ENCODE measurements around the gene TRAP1. TPM values are rescaled to one million over a fixed set of nuclear protein-coding genes. Genes with fewer than 3 reads are reported as not detected.

TRAP1 gene
- polyA plus RNA-seq, 2 of the 4 experiments (the other 2 are of a cell fraction), result 103 to 198 TPM

GRCh38 chr16:3727806-3728381, 10.6 kb upstream of the TRAP1 start:
- no peak for FAIRE-seq

GRCh38 chr16:3726021-3726687, 8.8 kb upstream of the TRAP1 start:
- Histone ChIP-seq H3K4me1 (no peaks in the 10 kb centered on the region), H3K4me3 (no peak overlapping the region), H3K4me2 (no peak overlapping the region), H3K9me3 (no peaks in the 10 kb centered on the region), H3K27ac (no peak overlapping the region)
- no peak for DNase-seq (ENCODE audit: low read depth in 1 of 2, low spot score in 1 of 2)
- no peak for ATAC-seq
- WGBS (ENCODE audit: missing lambda C conversion rate), result 92% methylated on average over 24 of the region's 33 CpGs
- TF ChIP-seq FOSB (CRISPR knock-in tag; IDR thresholded peaks at IDR 0.05) (no peak), TFCP2L1 (CRISPR knock-in tag; IDR thresholded peaks at IDR 0.05) (no peak), ATOH8 (CRISPR knock-in tag; IDR thresholded peaks at IDR 0.05; ENCODE audit: low read depth) (no peak), EP300 (IDR thresholded peaks at IDR 0.05) (no peak), NR3C1 (IDR thresholded peaks at IDR 0.05) (no peak), SREBF2 (IDR thresholded peaks at IDR 0.05) (no peak), CHD4 (IDR thresholded peaks at IDR 0.05; ENCODE audit: borderline replicate concordance) (no peak), CTCF (IDR thresholded peaks at IDR 0.05) (no peak), JUNB (IDR thresholded peaks at IDR 0.05) (no peak), RAD21 (conservative IDR thresholded peaks at IDR 0.05 in 1 of 2, IDR thresholded peaks at IDR 0.05 in 1 of 2) (no peak), HMGXB4 (CRISPR knock-in tag; IDR thresholded peaks at IDR 0.05; ENCODE audit: borderline replicate concordance) (no peak), MYC (IDR thresholded peaks at IDR 0.05; ENCODE audit: borderline replicate concordance, low read length) (no peak)
- ChIA-PET CTCF (interaction anchor here (0.6 kb wide), 1 partner anchor 9 kb away, joined by 3 read pairs; the partner anchor contains the start of gene TRAP1), POLR2A (no interaction called here)
- FAIRE-seq, result no peak

More at GRCh38 chr16:3727806-3728381, 10.6 kb upstream of the TRAP1 start:
- Histone ChIP-seq H3K4me3 (no peak overlapping the region), H3K4me1 (no peaks in the 10 kb centered on the region), H3K9me3 (no peaks in the 10 kb centered on the region), H3K27ac (no peak overlapping the region), H3K4me2 (no peak overlapping the region)
- ChIA-PET POLR2A (no interaction called here), CTCF (no interaction called here)
- TF ChIP-seq NPAS2 (CRISPR knock-in tag; IDR thresholded peaks at IDR 0.05; ENCODE audit: borderline replicate concordance), result no peak
- TF ChIP-seq ZFP36 (IDR thresholded peaks at IDR 0.05; ENCODE audit: borderline replicate concordance, partially characterized antibody), result no peak
- ATAC-seq (no peak), DNase-seq (ENCODE audit: low read depth in 1 of 2, low spot score in 1 of 2) (no peak)
- WGBS (ENCODE audit: missing lambda C conversion rate), result 94% methylated on average over 16 of the region's 21 CpGs

GRCh38 chr16:3725276-3725675, 8.0 kb upstream of the TRAP1 start:
- 88% methylated on average over 8 of the region's 8 CpGs for WGBS (ENCODE audit: missing lambda C conversion rate)
- Histone ChIP-seq H3K4me1 (no peaks in the 10 kb centered on the region), H3K4me3 (no peak overlapping the region), H3K9me3 (no peaks in the 10 kb centered on the region), H3K4me2 (no peak overlapping the region), H3K27ac (no peak overlapping the region)
- TF ChIP-seq POLR2A (IDR thresholded peaks at IDR 0.05; ENCODE audit: low read length) (no peak), ELK1 (IDR thresholded peaks at IDR 0.05; ENCODE audit: low read depth, low read length) (no peak), GATA3 (IDR thresholded peaks at IDR 0.05; ENCODE audit: borderline replicate concordance) (no peak), CTCF (IDR thresholded peaks at IDR 0.05) (no peak), EP300 (IDR thresholded peaks at IDR 0.05) (no peak), NPAS2 (CRISPR knock-in tag; IDR thresholded peaks at IDR 0.05; ENCODE audit: borderline replicate concordance) (no peak), BHLHE40 (IDR thresholded peaks at IDR 0.05; ENCODE audit: low read depth, low read length) (no peak), RCOR1 (IDR thresholded peaks at IDR 0.05; ENCODE audit: low read depth, low read length) (no peak), HEYL (CRISPR knock-in tag; IDR thresholded peaks at IDR 0.05) (no peak)
- DNase-seq (ENCODE audit: low read depth in 1 of 2, low spot score in 1 of 2) (no peak), ATAC-seq (no peak), FAIRE-seq (no peak)
- CTCF ChIA-PET, result no interaction called here
- POLR2A ChIA-PET, result no interaction called here

All from A549 (cell line).